ENCODE results near the gene TMEM214.

The TMEM214 gene

GRCh38 chr2:27032495-27033252 lies at the start of gene TMEM214:
Gene TMEM214, plus strand, starts transcription at chr2:27032965. Its CDS starts 51 bp downstream, at chr2:27033016.
- DNase-seq (ENCODE audit: low read depth in 2 of 3, low spot score in 1 of 3) = peak; percentile 59 to 80 (median 72)

GRCh38 chr2:26983746-26984145 lies 49.0 kb upstream of the TMEM214 start:
- no peak for DNase-seq (ENCODE audit: low read depth in 2 of 3, low spot score in 1 of 3)

GRCh38 chr2:26985807-26986206 lies 47.0 kb upstream of the TMEM214 start:
- DNase-seq (ENCODE audit: low read depth in 2 of 3, low spot score in 1 of 3) = no peak

- no peak for DNase-seq (ENCODE audit: low read depth in 2 of 3, low spot score in 1 of 3)
Measured at GRCh38 chr2:26986576-26986975, 46.2 kb upstream of the TMEM214 start.

GRCh38 chr2:26988058-26988860 lies 44.5 kb upstream of the TMEM214 start:
- no peak for DNase-seq (ENCODE audit: low read depth in 2 of 3, low spot score in 1 of 3)

- DNase-seq (ENCODE audit: low read depth in 2 of 3, low spot score in 1 of 3) = no peak
Measured at GRCh38 chr2:26989156-26989555, 43.6 kb upstream of the TMEM214 start.

- DNase-seq (ENCODE audit: low read depth in 2 of 3, low spot score in 1 of 3) = no peak
Measured at GRCh38 chr2:26991717-26992116, 41.0 kb upstream of the TMEM214 start.

GRCh38 chr2:26993768-26994167 lies 39.0 kb upstream of the TMEM214 start:
- DNase-seq (ENCODE audit: low read depth in 2 of 3, low spot score in 1 of 3) = no peak

- DNase-seq (ENCODE audit: low read depth in 2 of 3, low spot score in 1 of 3) = no peak
Measured at GRCh38 chr2:26994983-26995382, 37.8 kb upstream of the TMEM214 start.

GRCh38 chr2:26997394-26997793 lies 35.4 kb upstream of the TMEM214 start:
- DNase-seq (ENCODE audit: low read depth in 2 of 3, low spot score in 1 of 3) = no peak

- no peak for DNase-seq (ENCODE audit: low read depth in 2 of 3, low spot score in 1 of 3)
Measured at GRCh38 chr2:26998323-26998722, 34.4 kb upstream of the TMEM214 start.

GRCh38 chr2:27000228-27000627 lies 32.5 kb upstream of the TMEM214 start:
- no peak for DNase-seq (ENCODE audit: low read depth in 2 of 3, low spot score in 1 of 3)

- DNase-seq (ENCODE audit: low read depth in 2 of 3, low spot score in 1 of 3) = no peak
Measured at GRCh38 chr2:27000995-27001394, 31.8 kb upstream of the TMEM214 start.

GRCh38 chr2:27001950-27002349 lies 30.8 kb upstream of the TMEM214 start:
- DNase-seq (ENCODE audit: low read depth in 2 of 3, low spot score in 1 of 3) = no peak

- no peak for DNase-seq (ENCODE audit: low read depth in 2 of 3, low spot score in 1 of 3)
Measured at GRCh38 chr2:27003007-27003406, 29.8 kb upstream of the TMEM214 start.

- DNase-seq (ENCODE audit: low read depth in 2 of 3, low spot score in 1 of 3) = no peak
Measured at GRCh38 chr2:27003857-27004256, 28.9 kb upstream of the TMEM214 start.

GRCh38 chr2:27006602-27007415 lies 26.0 kb upstream of the TMEM214 start:
- DNase-seq (ENCODE audit: low read depth in 2 of 3, low spot score in 1 of 3) = no peak

GRCh38 chr2:27007416-27008374 lies 25.1 kb upstream of the TMEM214 start:
- no peak for DNase-seq (ENCODE audit: low read depth in 2 of 3, low spot score in 1 of 3)

- DNase-seq (ENCODE audit: low read depth in 2 of 3, low spot score in 1 of 3) = no peak
Measured at GRCh38 chr2:27008678-27009077, 24.1 kb upstream of the TMEM214 start.

GRCh38 chr2:27009083-27009482 lies 23.7 kb upstream of the TMEM214 start:
- DNase-seq (ENCODE audit: low read depth in 2 of 3, low spot score in 1 of 3) = no peak
